ENCODE data around the gene ZFPM1.

GRCh38 chr16:88459366-88460073 is 6.4 kb downstream of the ZFPM1 start:
- TF ChIP-seq EP300 (IDR thresholded peaks at IDR 0.05; ENCODE audit: borderline replicate concordance) (no peak), CREB1 (IDR thresholded peaks at IDR 0.05; ENCODE audit: low read depth) (no peak), TEAD4 (IDR thresholded peaks at IDR 0.05) (no peak), TCF12 (IDR thresholded peaks at IDR 0.05; ENCODE audit: low read depth) (no peak), ZBTB7A (IDR thresholded peaks at IDR 0.05; ENCODE audit: low read depth) (no peak), YY1 (IDR thresholded peaks at IDR 0.05; ENCODE audit: low read depth) (no peak), NFIC (IDR thresholded peaks at IDR 0.05) (no peak), CEBPB (IDR thresholded peaks at IDR 0.05) (no peak), TAF1 (IDR thresholded peaks at IDR 0.05; ENCODE audit: low read depth) (no peak), RAD21 (IDR thresholded peaks at IDR 0.05; ENCODE audit: low read depth) (no peak), FOXM1 (IDR thresholded peaks at IDR 0.05; ENCODE audit: borderline replicate concordance, low read depth) (no peak), USF1 (IDR thresholded peaks at IDR 0.05) (no peak)
- TF ChIP-seq, protein P1, sequence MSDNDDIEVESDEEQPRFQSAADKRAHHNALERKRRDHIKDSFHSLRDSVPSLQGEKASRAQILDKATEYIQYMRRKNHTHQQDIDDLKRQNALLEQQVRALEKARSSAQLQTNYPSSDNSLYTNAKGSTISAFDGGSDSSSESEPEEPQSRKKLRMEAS (IDR thresholded peaks at IDR 0.05), result no peak
- TF ChIP-seq, protein P2, sequence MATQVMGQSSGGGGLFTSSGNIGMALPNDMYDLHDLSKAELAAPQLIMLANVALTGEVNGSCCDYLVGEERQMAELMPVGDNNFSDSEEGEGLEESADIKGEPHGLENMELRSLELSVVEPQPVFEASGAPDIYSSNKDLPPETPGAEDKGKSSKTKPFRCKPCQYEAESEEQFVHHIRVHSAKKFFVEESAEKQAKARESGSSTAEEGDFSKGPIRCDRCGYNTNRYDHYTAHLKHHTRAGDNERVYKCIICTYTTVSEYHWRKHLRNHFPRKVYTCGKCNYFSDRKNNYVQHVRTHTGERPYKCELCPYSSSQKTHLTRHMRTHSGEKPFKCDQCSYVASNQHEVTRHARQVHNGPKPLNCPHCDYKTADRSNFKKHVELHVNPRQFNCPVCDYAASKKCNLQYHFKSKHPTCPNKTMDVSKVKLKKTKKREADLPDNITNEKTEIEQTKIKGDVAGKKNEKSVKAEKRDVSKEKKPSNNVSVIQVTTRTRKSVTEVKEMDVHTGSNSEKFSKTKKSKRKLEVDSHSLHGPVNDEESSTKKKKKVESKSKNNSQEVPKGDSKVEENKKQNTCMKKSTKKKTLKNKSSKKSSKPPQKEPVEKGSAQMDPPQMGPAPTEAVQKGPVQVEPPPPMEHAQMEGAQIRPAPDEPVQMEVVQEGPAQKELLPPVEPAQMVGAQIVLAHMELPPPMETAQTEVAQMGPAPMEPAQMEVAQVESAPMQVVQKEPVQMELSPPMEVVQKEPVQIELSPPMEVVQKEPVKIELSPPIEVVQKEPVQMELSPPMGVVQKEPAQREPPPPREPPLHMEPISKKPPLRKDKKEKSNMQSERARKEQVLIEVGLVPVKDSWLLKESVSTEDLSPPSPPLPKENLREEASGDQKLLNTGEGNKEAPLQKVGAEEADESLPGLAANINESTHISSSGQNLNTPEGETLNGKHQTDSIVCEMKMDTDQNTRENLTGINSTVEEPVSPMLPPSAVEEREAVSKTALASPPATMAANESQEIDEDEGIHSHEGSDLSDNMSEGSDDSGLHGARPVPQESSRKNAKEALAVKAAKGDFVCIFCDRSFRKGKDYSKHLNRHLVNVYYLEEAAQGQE (IDR thresholded peaks at IDR 0.05; ENCODE audit: low read depth), result no peak
